GM21717 (cell line): ENCODE measurements around the gene GNB1L.
"Not testable (repeated sequence)": the region's sequence is repeated elsewhere in the genome, so short reads cannot be mapped to it uniquely, and the experiment has no call there.

Experiments
- ATAC-seq: cut with Tn5 transposase; IDR thresholded peaks from one replicate; pipeline ENCODE4 v1.9.1; 2021; ENCODE audit warnings: mild to moderate bottlenecking, moderate library complexity; ENCODE audit not compliant: unreplicated experiment

Gene GNB1L

GRCh38 chr22:19784384-19785175 lies 70.1 kb downstream of the GNB1L start:
- ATAC-seq, result no peak

DNA sequence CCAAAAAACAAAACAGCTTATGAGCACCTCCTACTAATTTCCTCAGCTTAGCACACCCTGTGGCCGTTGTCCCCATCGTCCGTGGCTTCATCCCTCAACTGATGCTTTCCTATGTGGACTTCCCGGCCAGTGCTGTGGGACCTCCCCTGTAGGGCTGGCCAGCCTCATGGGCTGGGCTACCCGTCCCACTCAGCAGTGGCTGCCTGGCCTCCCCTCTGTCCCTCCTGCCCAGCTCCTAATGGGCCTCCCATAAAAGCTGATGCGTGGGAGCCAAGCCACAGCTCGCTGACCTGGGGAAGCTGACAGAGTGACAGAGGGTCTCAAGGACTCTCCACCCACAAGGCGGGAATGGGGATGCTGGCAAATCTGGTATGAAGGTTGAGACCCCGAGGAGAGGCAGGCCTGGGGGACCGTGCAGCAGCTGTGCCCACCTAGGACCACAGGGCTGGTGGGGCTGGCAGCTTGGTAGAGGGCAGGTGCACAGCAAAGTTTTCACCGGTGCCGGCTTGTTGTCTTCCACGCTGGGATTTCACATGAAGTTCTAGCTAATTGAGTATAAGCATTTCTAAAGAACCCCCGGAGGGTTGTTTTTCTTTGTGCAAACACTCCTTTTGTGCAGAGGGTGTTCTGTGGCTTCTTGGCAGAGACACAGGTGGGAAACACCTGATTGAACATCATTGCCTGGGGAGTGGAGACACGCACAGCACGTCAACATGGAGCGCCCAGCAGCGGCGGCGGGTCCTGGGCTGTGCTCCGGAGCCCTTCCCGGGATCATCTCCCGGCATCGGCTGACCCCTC lies 70.9 kb downstream of the GNB1L start:
- ATAC-seq, result no peak

GRCh38 chr22:19782533-19782932 lies 72.1 kb downstream of the GNB1L start:
- no peak for ATAC-seq

DNA sequence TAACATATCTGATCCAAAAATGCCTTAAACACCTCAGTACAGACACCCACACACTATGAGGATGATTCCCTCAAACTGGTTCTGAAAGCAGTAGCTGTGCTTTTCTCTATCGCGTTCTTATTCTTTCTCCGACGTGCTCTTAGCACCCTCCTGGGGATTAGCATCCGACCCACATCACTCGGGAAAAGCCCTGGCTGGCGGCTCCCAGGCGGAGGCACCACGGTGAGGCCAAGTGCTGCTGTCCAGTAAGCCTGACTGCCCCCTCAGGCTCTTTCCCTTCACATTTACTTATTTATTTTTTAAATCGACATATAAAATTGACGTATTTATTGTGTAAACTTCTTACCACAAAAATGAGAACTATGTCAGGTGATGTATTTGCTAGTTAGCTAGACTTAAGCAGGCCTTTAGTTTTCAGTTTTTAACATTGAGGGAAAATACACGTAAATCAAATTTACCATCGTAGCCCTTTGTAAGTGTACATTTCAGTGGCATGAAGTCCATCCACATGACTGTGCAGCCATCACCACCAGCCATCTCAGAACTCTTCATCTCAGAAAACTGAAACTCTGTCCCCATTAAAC lies 74.9 kb downstream of the GNB1L start:
- no peak for ATAC-seq

DNA sequence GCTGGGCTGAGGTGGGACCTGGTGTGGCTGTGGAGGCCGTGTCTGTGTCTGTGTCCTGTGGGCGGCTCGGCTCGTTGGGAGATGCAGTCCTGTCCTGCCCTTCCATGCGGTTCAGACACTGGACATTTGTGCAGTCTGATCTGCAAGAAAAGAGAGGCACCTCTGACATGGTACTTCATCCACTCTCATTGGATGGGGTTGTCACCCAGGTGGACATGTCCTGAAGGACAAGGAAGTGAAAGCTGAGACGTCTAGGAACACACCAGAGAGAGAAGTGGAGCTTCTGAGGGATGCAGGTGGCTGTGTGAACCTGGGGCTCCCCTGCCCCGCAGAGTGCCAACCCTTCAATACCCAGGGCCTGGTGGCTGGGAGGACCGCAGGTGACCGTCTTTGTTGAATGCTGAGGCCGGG lies 75.7 kb downstream of the GNB1L start:
- no peak for ATAC-seq

DNA sequence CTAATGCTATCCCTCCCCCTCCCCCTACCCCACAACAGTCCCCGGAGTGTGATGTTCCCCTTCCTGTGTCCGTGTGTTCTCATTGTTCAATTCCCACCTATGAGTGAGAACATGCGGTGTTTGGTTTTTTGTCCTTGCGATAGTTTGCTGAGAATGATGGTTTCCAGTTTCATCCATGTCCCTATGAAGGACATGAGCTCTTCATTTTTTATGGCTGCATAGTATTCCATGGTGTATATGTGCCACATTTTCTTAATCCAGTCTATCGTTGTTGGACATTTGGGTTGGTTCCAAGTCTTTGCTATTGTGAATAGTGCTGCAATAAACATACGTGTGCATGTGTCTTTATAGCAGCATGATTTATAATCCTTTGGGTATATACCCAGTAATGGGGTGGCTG lies 77.5 kb downstream of the GNB1L start:
- not testable (repeated sequence) for ATAC-seq

- no peak for ATAC-seq
These were observed 78.1 kb downstream of the GNB1L start for GRCh38 chr22:19776433-19777031.

GRCh38 chr22:19775496-19776325 lies 79.0 kb downstream of the GNB1L start:
- ATAC-seq, result no peak

- ATAC-seq, result no peak
These were observed 80.0 kb downstream of the GNB1L start for GRCh38 chr22:19774628-19775027.

GRCh38 chr22:19773470-19774040 lies 81.1 kb downstream of the GNB1L start:
- no peak for ATAC-seq

GRCh38 chr22:19772673-19773469 lies 81.8 kb downstream of the GNB1L start:
- ATAC-seq, result no peak

DNA sequence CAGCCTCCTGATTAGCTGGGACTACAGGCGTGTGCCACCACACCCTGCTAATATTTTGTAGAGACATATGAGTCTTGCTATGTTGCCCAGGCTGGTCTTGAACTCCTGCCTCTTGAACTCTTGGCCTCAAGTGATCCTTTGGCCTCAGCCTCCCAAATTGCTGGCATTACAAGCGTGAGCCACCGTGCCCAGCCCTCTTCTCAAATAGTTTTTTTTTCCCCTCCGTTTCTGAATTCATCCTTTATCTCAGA lies 82.3 kb downstream of the GNB1L start:
- no peak for ATAC-seq

DNA sequence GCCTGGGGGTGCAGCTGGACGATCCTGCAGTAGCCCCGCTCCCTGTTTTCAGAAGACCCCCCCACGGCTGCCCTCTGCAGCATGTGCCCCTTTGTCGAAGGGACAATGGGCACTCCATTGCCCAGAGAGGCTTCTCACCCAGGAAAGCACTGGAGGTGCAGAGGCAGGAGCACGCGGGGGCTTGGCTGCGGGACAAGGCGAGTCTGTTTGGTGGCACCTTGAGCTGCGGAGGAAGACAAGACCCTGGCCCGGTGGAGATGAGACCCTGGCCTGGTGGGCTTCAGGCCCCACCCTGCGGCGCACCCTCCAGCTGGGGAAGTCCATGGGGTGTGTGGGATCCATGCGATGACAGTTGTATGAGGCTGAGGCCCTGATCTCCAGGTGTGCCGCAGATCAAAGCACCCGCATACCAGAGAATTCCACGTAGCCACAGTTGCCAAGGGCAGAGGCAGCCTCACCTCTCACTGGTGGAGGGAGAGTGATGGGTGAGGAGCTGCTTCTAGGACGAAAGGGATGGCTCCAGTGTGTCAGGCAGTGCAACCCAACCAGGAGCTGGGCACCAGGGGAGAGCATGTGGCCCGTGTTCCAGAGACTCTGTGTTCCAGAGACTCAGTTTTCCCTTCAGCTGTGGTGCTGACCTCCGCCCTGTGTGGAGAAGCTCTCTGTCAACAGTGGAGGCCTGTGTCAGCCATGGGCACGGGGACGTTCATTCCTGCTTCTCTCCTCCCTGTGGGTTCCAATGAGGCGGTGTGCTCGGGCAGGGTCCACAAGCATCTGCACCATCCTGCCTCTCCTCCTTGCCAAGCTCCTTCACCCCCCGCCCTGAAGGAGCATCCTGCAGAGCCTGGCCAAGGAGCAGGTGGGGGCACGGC lies 84.1 kb downstream of the GNB1L start:
- no peak for ATAC-seq

DNA sequence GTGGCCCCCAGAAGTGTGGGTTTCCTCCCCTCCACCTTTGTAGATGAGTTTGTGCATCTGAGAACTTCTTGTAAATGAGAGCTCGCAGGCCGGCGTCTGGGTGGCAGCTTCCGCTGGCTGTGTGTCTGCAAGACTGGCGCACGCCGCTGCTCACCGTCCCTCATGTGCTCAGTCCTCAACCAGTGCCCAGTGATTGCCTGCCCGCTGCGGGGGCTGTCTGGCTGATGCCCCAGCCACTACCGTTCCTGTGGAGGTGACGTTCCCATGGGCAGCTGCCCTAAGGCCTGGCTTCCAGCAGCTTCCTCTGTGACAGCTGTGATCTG lies 85.3 kb downstream of the GNB1L start:
- ATAC-seq, result no peak

- ATAC-seq, result no peak
These were observed 87.0 kb downstream of the GNB1L start for GRCh38 chr22:19767427-19768341.

GRCh38 chr22:19766511-19767426 lies 87.9 kb downstream of the GNB1L start:
- no peak for ATAC-seq

DNA sequence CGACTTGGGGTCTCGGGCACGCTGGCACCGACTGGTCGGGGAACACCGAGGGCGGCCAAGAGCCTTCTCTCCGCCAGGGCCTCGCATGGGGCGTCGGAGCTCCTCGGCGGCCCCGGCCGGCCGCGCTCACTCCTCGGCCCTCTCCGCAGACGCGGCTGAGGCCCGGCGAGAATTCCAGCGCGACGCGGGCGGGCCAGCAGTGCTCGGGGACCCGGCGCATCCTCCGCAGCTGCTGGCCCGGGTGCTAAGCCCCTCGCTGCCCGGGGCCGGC lies 88.5 kb downstream of the GNB1L start:
- no peak for ATAC-seq
